GM12878 (cell line): ENCODE data around the gene SLC18A3. TPM values are rescaled to one million over a fixed set of nuclear protein-coding genes. Genes with fewer than 3 reads are reported as not detected.

Source experiments
- polyA plus RNA-seq, 11 experiments: library from polyadenylated mRNA; depleted of rRNA in 4 of 11; unstranded in 6 of 11; stranded (reverse) in 5 of 11; fragments of >200 nt; fragmentation: Nextera tagmentation in 4 of 11; fragmentation: Illumina TruSeq in 1 of 11; extraction: Ambion mirVana in 4 of 11; extraction: Trizol in 1 of 11; gene quantifications; 1 replicate in 1 of 11; 2 replicates in 10 of 11; pipeline versions ENCODE4 v1.2.1 to v1.2.3, GENCODE V29; 2011 to 2016; ENCODE audit warnings: inconsistent platforms in 2 of 11, missing spikeins in 2 of 11, low read depth in 1 of 11
- total RNA-seq, 4 experiments: library from RNA; depleted of rRNA in 3 of 4; stranded (reverse); fragments of >200 nt in 3 of 4; fragmentation: Illumina TruSeq in 1 of 4; extraction: Trizol in 1 of 4; gene quantifications; 2 replicates each; pipeline versions ENCODE4 v1.2.1 to v1.2.3, GENCODE V29; 2013 to 2021

The SLC18A3 gene
- total and polyA plus RNA-seq, 10 of the 15 experiments (the other 5 are each of a cell fraction or from before 2014, with no cell fraction given): not detected

Other genes with a start within 250 kb of the SLC18A3 start
- gene DRGX, start 214.2 kb upstream of the SLC18A3 start, total RNA-seq (2014; rRNA removed): not detected in 2 replicates
- gene DRGX, start 214.2 kb upstream of the SLC18A3 start, total RNA-seq (2014; rRNA removed; fragmentation: Illumina TruSeq; extraction: Trizol): not detected in 2 replicates
- not detected in 2 replicates for gene DRGX, start 214.2 kb upstream of the SLC18A3 start, total RNA-seq (2021)
- gene DRGX, start 214.2 kb upstream of the SLC18A3 start, polyA plus RNA-seq (2011; rRNA removed): not detected in 2 replicates
- not detected in 2 replicates for gene DRGX, start 214.2 kb upstream of the SLC18A3 start, polyA plus RNA-seq (2014; fragmentation: Illumina TruSeq; extraction: Trizol)
- gene DRGX, start 214.2 kb upstream of the SLC18A3 start, polyA plus RNA-seq (2014; fragmentation: Nextera tagmentation; extraction: Ambion mirVana): not detected
- gene DRGX, start 214.2 kb upstream of the SLC18A3 start, polyA plus RNA-seq (2014; rRNA removed): not detected in 2 replicates
- gene DRGX, start 214.2 kb upstream of the SLC18A3 start, polyA plus RNA-seq (2016; fragmentation: Nextera tagmentation; extraction: Ambion mirVana): not detected
- 6.8 and 8.4 TPM in 2 replicates for gene ERCC6, start 71.2 kb upstream of the SLC18A3 start, total RNA-seq (2014; rRNA removed)
- 9.6 and 11.4 TPM in 2 replicates for gene ERCC6, start 71.2 kb upstream of the SLC18A3 start, total RNA-seq (2014; rRNA removed; fragmentation: Illumina TruSeq; extraction: Trizol)
- gene ERCC6, start 71.2 kb upstream of the SLC18A3 start, total RNA-seq (2021): 15.0 and 15.6 TPM in 2 replicates
- 11.8 and 16.2 TPM in 2 replicates for gene ERCC6, start 71.2 kb upstream of the SLC18A3 start, polyA plus RNA-seq (2011; rRNA removed)
- 7.9 and 9.2 TPM in 2 replicates for gene ERCC6, start 71.2 kb upstream of the SLC18A3 start, polyA plus RNA-seq (2014; fragmentation: Illumina TruSeq; extraction: Trizol)
- 1 to 10 TPM; 4.3 to 6.6 TPM for gene ERCC6, start 71.2 kb upstream of the SLC18A3 start, polyA plus RNA-seq (2014; fragmentation: Nextera tagmentation; extraction: Ambion mirVana)
- gene ERCC6, start 71.2 kb upstream of the SLC18A3 start, polyA plus RNA-seq (2014; rRNA removed): 4.9 and 6.1 TPM in 2 replicates
- gene ERCC6, start 71.2 kb upstream of the SLC18A3 start, polyA plus RNA-seq (2016; fragmentation: Nextera tagmentation; extraction: Ambion mirVana): 1 to 10 TPM; 7.8 to 9.8 TPM
- not detected in 2 replicates for gene CHAT, start 3.7 kb downstream of the SLC18A3 start, total RNA-seq (2014; rRNA removed)
- not detected in 2 replicates for gene CHAT, start 3.7 kb downstream of the SLC18A3 start, total RNA-seq (2014; rRNA removed; fragmentation: Illumina TruSeq; extraction: Trizol)
- gene CHAT, start 3.7 kb downstream of the SLC18A3 start, total RNA-seq (2021): not detected in 2 replicates
- not detected in 2 replicates for gene CHAT, start 3.7 kb downstream of the SLC18A3 start, polyA plus RNA-seq (2011; rRNA removed)
- not detected in 2 replicates for gene CHAT, start 3.7 kb downstream of the SLC18A3 start, polyA plus RNA-seq (2014; fragmentation: Illumina TruSeq; extraction: Trizol)
- gene CHAT, start 3.7 kb downstream of the SLC18A3 start, polyA plus RNA-seq (2014; fragmentation: Nextera tagmentation; extraction: Ambion mirVana): not detected
- not detected in 2 replicates for gene CHAT, start 3.7 kb downstream of the SLC18A3 start, polyA plus RNA-seq (2014; rRNA removed)
- not detected for gene CHAT, start 3.7 kb downstream of the SLC18A3 start, polyA plus RNA-seq (2016; fragmentation: Nextera tagmentation; extraction: Ambion mirVana)
- not detected in 2 replicates for gene C10orf53, start 69.3 kb downstream of the SLC18A3 start, total RNA-seq (2014; rRNA removed)
- not detected in 2 replicates for gene C10orf53, start 69.3 kb downstream of the SLC18A3 start, total RNA-seq (2014; rRNA removed; fragmentation: Illumina TruSeq; extraction: Trizol)
- gene C10orf53, start 69.3 kb downstream of the SLC18A3 start, total RNA-seq (2021): not detected in 2 replicates
- gene C10orf53, start 69.3 kb downstream of the SLC18A3 start, polyA plus RNA-seq (2011; rRNA removed): not detected in 2 replicates
- not detected in 2 replicates for gene C10orf53, start 69.3 kb downstream of the SLC18A3 start, polyA plus RNA-seq (2014; fragmentation: Illumina TruSeq; extraction: Trizol)
- gene C10orf53, start 69.3 kb downstream of the SLC18A3 start, polyA plus RNA-seq (2014; fragmentation: Nextera tagmentation; extraction: Ambion mirVana): not detected
- not detected in 2 replicates for gene C10orf53, start 69.3 kb downstream of the SLC18A3 start, polyA plus RNA-seq (2014; rRNA removed)
- not detected for gene C10orf53, start 69.3 kb downstream of the SLC18A3 start, polyA plus RNA-seq (2016; fragmentation: Nextera tagmentation; extraction: Ambion mirVana)
- gene OGDHL, start 152.0 kb downstream of the SLC18A3 start, total RNA-seq (2014; rRNA removed): 0.16 and 0.68 TPM in 2 replicates
- 0.14 and 0.27 TPM in 2 replicates for gene OGDHL, start 152.0 kb downstream of the SLC18A3 start, total RNA-seq (2014; rRNA removed; fragmentation: Illumina TruSeq; extraction: Trizol)
- gene OGDHL, start 152.0 kb downstream of the SLC18A3 start, total RNA-seq (2021): 0.51 and 0.67 TPM in 2 replicates
- 6.6 and 13.3 TPM in 2 replicates for gene OGDHL, start 152.0 kb downstream of the SLC18A3 start, polyA plus RNA-seq (2011; rRNA removed)
- 0.24 TPM in 1 of 2 replicates, not detected in the other for gene OGDHL, start 152.0 kb downstream of the SLC18A3 start, polyA plus RNA-seq (2014; fragmentation: Illumina TruSeq; extraction: Trizol)
- gene OGDHL, start 152.0 kb downstream of the SLC18A3 start, polyA plus RNA-seq (2014; fragmentation: Nextera tagmentation; extraction: Ambion mirVana): under 1 TPM; 0.02 TPM
- 0.27 and 0.52 TPM in 2 replicates for gene OGDHL, start 152.0 kb downstream of the SLC18A3 start, polyA plus RNA-seq (2014; rRNA removed)
- under 1 TPM; 0.42 to 0.46 TPM for gene OGDHL, start 152.0 kb downstream of the SLC18A3 start, polyA plus RNA-seq (2016; fragmentation: Nextera tagmentation; extraction: Ambion mirVana)